Astrocyte (in vitro differentiated cells and primary cell): ENCODE measurements around the gene GINS2.

ENCODE experiments used
- EZH2 ChIP-seq: IDR thresholded peaks from 2 replicates; pipeline ENCODE4 v1.6.1; 2012; ENCODE audit warnings: mild to moderate bottlenecking, low read length, inconsistent platforms; ENCODE audit not compliant: insufficient read depth
- TF ChIP-seq, protein P1 (sequence below): IDR thresholded peaks from 2 replicates; pipeline ENCODE4 v1.5.1; 2011; ENCODE audit warnings: low read depth, mild to moderate bottlenecking, inconsistent platforms, low read length, moderate library complexity; ENCODE audit not compliant: insufficient read depth

DNA sequence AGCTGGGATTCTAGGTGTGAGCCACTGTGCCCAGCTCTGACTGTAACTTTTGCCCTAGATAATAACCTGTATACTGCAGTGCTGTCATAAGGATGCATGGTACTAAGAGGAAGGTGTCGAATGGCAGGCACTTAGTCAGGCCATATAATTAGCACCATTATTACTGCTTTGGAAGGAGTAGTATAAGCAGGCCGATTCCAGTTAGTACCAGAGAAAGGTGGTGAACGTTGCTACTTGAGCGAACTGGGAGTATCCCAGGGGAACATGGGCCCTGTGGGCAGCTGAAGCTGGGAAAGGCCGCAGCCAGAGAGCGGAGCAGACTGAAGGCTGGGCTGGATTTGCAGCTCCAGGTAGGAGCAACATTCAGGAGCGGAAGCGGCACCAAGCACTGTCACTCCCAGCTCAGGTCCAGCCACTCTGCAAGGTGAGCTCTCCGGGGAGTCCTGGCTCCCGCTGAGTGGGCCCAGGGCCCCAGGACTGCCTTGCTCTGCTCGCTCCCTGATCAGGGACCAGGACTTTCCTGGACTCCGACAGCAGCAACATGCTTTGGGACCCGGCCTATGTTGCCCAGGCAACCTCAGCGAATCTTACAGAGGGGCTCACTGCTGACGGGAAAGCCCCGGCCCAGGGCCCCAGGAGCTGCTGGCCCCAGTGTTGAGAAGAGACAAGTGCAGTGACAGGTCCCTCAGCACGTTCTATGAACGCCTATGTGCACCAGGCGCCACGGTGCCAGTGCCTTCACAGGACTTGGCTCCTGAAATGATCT is 33.6 kb upstream of the GINS2 start:
- TF ChIP-seq, protein P1, sequence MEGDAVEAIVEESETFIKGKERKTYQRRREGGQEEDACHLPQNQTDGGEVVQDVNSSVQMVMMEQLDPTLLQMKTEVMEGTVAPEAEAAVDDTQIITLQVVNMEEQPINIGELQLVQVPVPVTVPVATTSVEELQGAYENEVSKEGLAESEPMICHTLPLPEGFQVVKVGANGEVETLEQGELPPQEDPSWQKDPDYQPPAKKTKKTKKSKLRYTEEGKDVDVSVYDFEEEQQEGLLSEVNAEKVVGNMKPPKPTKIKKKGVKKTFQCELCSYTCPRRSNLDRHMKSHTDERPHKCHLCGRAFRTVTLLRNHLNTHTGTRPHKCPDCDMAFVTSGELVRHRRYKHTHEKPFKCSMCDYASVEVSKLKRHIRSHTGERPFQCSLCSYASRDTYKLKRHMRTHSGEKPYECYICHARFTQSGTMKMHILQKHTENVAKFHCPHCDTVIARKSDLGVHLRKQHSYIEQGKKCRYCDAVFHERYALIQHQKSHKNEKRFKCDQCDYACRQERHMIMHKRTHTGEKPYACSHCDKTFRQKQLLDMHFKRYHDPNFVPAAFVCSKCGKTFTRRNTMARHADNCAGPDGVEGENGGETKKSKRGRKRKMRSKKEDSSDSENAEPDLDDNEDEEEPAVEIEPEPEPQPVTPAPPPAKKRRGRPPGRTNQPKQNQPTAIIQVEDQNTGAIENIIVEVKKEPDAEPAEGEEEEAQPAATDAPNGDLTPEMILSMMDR: no peak
- TF ChIP-seq EZH2: no peak
